ENCODE data around the gene SCN7A. TPM values are rescaled to one million over a fixed set of nuclear protein-coding genes. Genes with fewer than 3 reads are reported as not detected.
"Not testable (repeated sequence)": the region's sequence is repeated elsewhere in the genome, so short reads cannot be mapped to it uniquely, and the experiment has no call there.

SCN7A gene
- total RNA-seq, 4 donors from 2014 or later: 66.9 to 129 (median 90.1) TPM

DNA sequence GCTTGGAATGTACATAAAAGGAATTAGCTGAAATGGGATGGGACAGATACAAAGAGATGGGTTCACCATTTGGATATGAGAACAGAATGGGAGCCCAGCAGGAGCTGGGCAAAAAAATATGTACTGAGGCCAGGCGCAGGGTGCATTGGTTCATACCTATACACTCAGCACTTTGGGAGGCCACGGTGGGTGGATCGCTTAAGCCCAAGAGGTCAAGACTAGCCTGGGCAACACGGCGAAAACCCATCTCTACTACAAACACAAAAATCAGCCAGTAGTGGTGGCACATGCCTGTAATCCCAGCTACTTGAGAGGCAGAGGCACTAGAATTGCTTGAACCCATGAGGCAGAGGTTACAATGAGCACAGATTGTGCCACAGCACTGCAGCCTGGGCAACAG, 30.4 kb downstream of the SCN7A start:
- DNase-seq (ENCODE audit: extremely low spot score): no peak
- H3K4me1 ChIP-seq: no peaks in the 10 kb centered on the region
- H3K4me3 ChIP-seq: no peak overlapping the region
- no peaks in the 10 kb centered on the region for H3K27me3 ChIP-seq
- H3K9me3 ChIP-seq: no peaks in the 10 kb centered on the region
- TF ChIP-seq POLR2A (IDR thresholded peaks at IDR 0.05; ENCODE audit: low read depth) (no peak), EP300 (IDR thresholded peaks at IDR 0.05) (no peak), POLR2AphosphoS5 (IDR thresholded peaks at IDR 0.05) (no peak)
- TF ChIP-seq, protein P1, sequence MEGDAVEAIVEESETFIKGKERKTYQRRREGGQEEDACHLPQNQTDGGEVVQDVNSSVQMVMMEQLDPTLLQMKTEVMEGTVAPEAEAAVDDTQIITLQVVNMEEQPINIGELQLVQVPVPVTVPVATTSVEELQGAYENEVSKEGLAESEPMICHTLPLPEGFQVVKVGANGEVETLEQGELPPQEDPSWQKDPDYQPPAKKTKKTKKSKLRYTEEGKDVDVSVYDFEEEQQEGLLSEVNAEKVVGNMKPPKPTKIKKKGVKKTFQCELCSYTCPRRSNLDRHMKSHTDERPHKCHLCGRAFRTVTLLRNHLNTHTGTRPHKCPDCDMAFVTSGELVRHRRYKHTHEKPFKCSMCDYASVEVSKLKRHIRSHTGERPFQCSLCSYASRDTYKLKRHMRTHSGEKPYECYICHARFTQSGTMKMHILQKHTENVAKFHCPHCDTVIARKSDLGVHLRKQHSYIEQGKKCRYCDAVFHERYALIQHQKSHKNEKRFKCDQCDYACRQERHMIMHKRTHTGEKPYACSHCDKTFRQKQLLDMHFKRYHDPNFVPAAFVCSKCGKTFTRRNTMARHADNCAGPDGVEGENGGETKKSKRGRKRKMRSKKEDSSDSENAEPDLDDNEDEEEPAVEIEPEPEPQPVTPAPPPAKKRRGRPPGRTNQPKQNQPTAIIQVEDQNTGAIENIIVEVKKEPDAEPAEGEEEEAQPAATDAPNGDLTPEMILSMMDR (IDR thresholded peaks at IDR 0.05): no peak
- H3K27ac ChIP-seq (replicated peaks in 1 of 4): no peak overlapping the region
- H3K36me3 ChIP-seq: peaks cover 0 to 11% (median 7%) of the 10 kb centered on the region in 4 donors
- intact Hi-C loops (cut with DNase I): no loop called here
- WGBS: 92% methylated on average over 5 of the region's 5 CpGs

DNA sequence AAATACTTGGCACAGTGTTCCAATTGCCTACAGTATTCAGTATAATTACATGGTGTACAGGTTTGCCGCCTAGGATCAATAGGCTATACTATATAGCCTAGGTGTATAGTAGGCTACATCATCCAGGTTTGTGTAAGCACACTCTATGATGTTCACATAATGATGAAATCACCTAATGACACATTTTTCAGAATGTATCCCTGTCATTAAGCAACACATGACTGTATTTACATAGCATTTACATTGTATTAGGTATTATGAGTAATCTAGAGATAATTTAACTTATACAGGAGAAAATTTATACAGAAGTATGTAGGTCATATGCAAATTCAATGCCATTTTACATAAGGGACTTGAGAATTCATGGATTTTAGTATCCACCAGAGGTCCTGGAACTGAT, 35.4 kb downstream of the SCN7A start:
- intact Hi-C loops (cut with DNase I): no loop called here
- Histone ChIP-seq H3K27me3 (no peaks in the 10 kb centered on the region), H3K4me3 (no peak overlapping the region), H3K9me3 (no peaks in the 10 kb centered on the region), H3K27ac (replicated peaks in 1 of 4) (no peak overlapping the region), H3K36me3 (peaks cover 0 to 5% (median 4%) of the 10 kb centered on the region in 4 donors), H3K4me1 (no peaks in the 10 kb centered on the region)
- WGBS: 91% methylated on average over 1 of the region's 1 CpG
- TF ChIP-seq POLR2A (IDR thresholded peaks at IDR 0.05; ENCODE audit: low read depth) (no peak), EP300 (IDR thresholded peaks at IDR 0.05) (no peak), POLR2AphosphoS5 (IDR thresholded peaks at IDR 0.05) (no peak)
- TF ChIP-seq, protein P1 (IDR thresholded peaks at IDR 0.05): no peak
- DNase-seq (ENCODE audit: extremely low spot score): no peak

DNA sequence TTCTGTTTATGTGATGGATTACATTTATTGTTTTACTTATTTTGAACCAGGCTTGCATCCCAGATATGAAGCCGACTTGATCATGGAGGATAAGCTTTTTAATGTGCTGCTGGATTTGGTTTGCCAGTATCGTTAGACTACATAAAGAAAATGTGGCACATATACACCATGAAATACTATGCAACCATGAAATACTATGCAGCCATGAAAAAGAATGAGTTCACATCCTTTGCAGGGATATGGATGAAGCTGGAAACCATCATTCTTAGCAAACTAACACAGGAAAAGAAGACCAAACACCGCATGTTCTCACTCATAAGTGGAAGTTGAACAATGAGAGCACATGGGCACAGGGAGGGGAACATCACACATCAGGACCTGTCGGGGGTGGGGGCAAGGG, 38.2 kb downstream of the SCN7A start:
- H3K27me3 ChIP-seq; H3K4me1 ChIP-seq; DNase-seq (ENCODE audit: extremely low spot score); H3K9me3 ChIP-seq; H3K4me3 ChIP-seq; intact Hi-C loops (cut with DNase I); H3K36me3 ChIP-seq; H3K27ac ChIP-seq (replicated peaks in 1 of 4): not testable (repeated sequence)
- 96% methylated on average over 4 of the region's 4 CpGs for WGBS

DNA sequence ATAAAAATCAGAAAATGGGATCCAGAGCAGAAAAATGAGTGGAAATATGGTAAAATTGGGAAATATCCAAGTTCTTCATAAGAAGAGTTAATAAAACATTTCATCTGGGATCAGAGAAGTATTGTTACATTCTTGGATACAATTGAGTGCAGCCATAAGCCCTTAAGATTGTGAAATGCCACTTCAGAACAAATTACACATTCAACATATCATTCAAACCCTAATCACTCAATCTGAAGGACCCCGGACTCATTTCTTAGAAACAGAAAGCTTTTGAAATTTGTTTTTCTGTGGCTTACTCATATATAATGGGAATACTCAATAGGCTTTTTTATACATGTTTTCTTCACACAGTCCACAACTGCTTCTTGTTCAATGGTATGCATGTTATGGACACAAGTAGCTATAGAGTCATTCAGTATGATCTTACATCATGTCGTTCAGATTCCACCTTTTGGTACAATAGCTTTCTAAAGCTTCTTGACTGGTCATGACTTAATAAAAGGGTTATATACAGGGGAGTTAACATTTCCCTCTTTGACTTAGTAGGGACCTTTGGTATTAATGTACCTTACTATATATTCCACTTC, 39.9 kb downstream of the SCN7A start:
- 81% methylated on average over 2 of the region's 2 CpGs for WGBS
- peaks cover 0 to 4% (median 0%) of the 10 kb centered on the region in 4 donors for H3K36me3 ChIP-seq
- H3K9me3 ChIP-seq: no peaks in the 10 kb centered on the region
- H3K4me3 ChIP-seq: no peak overlapping the region
- H3K27ac ChIP-seq (replicated peaks in 1 of 4): no peak overlapping the region
- no peak for DNase-seq (ENCODE audit: extremely low spot score)
- intact Hi-C loops (cut with DNase I): no loop called here
- H3K27me3 ChIP-seq: no peaks in the 10 kb centered on the region
- no peaks in the 10 kb centered on the region for H3K4me1 ChIP-seq
- TF ChIP-seq, protein P1 (IDR thresholded peaks at IDR 0.05): no peak
- TF ChIP-seq EP300 (IDR thresholded peaks at IDR 0.05) (no peak), POLR2A (IDR thresholded peaks at IDR 0.05; ENCODE audit: low read depth) (no peak)

DNA sequence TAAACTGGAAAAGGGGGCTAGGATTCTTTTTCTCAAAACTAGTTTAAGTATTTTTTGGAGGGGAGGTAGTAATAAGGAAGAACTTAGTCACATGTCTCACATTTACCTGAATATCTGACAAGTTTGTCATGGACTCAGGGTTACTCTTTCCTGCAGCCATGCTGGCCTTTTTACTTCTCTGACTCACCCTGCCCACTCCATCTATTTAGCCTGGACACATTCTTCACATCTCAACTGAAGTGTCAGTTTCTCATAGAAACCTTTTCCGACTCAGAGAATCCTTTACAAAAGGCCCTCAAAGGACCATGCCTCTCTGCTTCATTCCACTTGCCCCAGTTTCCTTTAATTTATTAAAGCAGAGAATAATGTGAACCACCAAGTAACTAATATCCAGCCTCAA, 42.6 kb downstream of the SCN7A start:
- 92% methylated on average over 1 of the region's 1 CpG for WGBS
- intact Hi-C loops (cut with DNase I): no loop called here
- DNase-seq (ENCODE audit: extremely low spot score): no peak
- no peaks in the 10 kb centered on the region for H3K27me3 ChIP-seq
- no peaks in the 10 kb centered on the region for H3K9me3 ChIP-seq
- H3K27ac ChIP-seq (replicated peaks in 1 of 4): no peak overlapping the region
- H3K4me1 ChIP-seq: no peaks in the 10 kb centered on the region
- peaks cover 0 to 4% (median 0%) of the 10 kb centered on the region in 4 donors for H3K36me3 ChIP-seq
- H3K4me3 ChIP-seq: no peak overlapping the region
- TF ChIP-seq POLR2AphosphoS5 (IDR thresholded peaks at IDR 0.05): no peak
- no peak for TF ChIP-seq POLR2A (IDR thresholded peaks at IDR 0.05; ENCODE audit: low read depth)

DNA sequence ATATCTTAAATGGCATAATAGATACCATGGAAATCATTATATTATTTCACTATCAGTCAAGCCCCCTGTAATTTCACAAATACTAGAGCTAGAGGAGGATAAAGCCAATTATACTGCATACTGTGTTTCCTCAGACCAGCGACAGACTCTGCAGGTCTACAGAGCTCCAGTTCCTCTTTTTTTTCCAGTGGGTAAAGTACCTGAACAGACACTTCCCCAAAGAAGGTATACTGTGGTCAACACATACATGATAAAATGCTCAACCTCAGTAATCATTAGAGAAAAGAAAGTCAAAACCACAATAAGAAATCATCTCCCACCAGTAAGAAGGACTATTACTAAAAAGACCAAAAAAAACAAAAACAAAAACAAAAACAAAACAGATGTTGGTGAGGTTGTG, 44.6 kb downstream of the SCN7A start:
- no peaks in the 10 kb centered on the region for H3K9me3 ChIP-seq
- H3K27ac ChIP-seq (replicated peaks in 1 of 4): no peak overlapping the region
- no peaks in the 10 kb centered on the region for H3K36me3 ChIP-seq
- H3K4me3 ChIP-seq: no peak overlapping the region
- DNase-seq (ENCODE audit: extremely low spot score): no peak
- intact Hi-C loops (cut with DNase I): no loop called here
- WGBS: 42% methylated on average over 1 of the region's 1 CpG
- H3K4me1 ChIP-seq: no peaks in the 10 kb centered on the region
- TF ChIP-seq POLR2A (IDR thresholded peaks at IDR 0.05; ENCODE audit: low read depth): no peak
- TF ChIP-seq, protein P1 (IDR thresholded peaks at IDR 0.05): no peak
- TF ChIP-seq POLR2AphosphoS5 (IDR thresholded peaks at IDR 0.05): no peak
- TF ChIP-seq EP300 (IDR thresholded peaks at IDR 0.05): no peak
- H3K27me3 ChIP-seq: no peaks in the 10 kb centered on the region
